GM18867 (cell line): ENCODE measurements around the gene DNAJC13.
"Not testable (repeated sequence)": the region's sequence is repeated elsewhere in the genome, so short reads cannot be mapped to it uniquely, and the experiment has no call there.

ENCODE experiments used
- ATAC-seq: cut with Tn5 transposase; IDR thresholded peaks from one replicate; pipeline ENCODE4 v1.9.1; 2021; ENCODE audit warnings: mild to moderate bottlenecking, moderate library complexity; ENCODE audit not compliant: unreplicated experiment

The DNAJC13 gene

DNA sequence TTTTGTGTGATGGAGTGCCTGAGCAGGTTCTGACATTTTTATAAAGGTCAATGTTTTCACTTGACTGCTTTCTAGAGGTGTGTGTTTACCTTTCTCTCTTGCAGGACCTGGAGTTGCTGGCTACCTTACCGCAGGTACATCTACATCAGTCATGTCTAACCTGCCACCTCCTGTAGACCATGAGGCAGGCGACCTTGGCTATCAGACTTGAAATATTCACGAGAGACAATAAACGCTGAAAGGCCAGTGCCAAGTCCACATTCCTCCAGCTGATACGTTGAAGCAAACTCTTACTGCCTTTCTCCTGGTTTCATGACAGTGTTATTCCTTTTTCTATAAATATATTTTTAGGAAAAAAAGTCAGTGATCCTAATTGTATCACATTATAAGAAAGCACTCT is 120.8 kb downstream of the DNAJC13 start:
- ATAC-seq, result no peak

DNA sequence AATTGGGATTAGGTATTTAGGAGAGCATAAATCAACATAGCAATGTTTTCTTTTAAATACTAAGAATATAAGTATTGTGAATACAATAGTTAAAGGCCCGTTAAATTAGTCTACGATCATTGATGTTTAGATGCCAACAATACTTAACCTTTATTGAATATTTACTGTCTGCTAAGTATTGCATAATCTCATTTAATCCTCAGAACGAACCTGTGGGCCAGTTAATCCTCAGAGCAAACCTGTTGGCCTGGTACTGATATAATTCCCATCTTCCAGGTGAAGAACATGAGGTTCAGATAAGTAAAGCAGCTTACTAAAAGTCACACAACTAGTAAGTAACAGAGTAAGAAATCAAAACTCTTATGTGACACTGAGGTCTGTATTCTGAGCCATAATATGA is 122.4 kb downstream of the DNAJC13 start:
- ATAC-seq, result no peak

DNA sequence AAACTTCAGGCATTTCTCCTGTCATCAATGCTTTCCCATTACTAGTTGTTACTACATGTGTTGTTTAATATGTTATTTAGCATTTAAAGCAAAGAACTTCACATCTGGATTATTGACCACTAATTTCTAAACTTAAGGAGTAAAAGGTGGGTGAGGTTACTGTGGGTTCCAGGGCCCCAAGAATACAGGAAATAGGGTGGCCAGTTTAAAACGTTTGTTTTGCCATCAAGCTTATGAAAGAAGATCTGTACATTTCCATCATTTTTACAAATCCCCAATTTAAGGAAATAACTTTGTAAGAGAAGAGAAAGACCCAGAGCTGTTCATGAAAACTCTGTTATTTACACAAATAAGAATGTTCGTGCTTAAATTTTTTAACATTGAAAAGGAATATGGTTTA is 125.3 kb downstream of the DNAJC13 start:
- no peak for ATAC-seq

DNA sequence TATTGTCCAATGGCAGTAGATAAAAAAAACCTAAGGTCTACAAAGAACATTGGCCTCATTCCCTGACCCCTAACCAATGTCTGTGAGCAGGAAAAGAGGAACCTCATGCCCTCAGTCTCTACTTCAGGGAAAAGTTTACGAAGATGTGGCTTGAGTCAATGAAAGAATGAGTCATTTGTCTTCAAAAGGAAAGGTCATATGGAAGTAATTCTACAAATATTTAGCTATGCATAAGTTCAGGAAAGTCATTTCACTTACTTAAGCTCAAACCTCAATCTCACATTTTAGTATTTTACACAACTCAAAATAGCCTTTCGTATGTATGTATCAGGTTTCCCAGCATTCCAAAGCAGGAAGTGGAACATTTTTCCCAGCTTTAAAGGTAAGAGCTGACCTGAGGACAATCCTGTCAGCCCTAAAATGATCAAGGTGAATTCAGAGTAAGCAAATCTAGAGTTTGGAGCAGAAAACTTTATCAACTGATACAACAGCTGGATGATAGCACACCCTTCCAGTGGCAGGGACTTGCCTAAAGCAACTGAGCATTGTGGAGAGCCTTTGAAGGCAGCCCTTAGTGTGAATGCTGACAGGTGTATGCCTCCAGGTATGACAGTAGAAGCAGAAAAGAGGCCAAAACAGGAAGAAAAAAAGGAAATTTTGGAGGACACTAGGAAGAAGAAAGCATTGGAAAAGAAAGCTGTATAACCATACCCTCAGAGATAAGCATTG is 125.9 kb downstream of the DNAJC13 start:
- ATAC-seq, result no peak

DNA sequence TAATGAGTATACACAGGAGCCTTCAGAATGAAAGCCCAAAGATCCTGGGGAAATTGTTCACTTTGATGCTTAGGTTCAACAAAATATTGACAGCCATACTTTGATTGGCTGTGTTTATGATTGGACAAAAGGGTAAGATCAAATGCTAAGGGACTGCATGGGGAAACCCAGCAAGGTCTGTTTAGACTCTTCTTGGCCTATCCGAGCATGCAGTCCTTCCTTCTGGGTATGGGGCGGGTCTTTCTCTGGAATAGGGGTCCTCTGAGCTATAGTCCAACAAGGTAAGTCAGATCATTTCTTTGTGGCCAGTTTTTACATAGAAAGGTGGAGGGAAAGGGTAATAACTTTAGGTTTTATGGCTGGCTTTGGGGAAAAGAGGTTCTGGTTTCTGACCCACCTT is 126.8 kb downstream of the DNAJC13 start:
- no peak for ATAC-seq

DNA sequence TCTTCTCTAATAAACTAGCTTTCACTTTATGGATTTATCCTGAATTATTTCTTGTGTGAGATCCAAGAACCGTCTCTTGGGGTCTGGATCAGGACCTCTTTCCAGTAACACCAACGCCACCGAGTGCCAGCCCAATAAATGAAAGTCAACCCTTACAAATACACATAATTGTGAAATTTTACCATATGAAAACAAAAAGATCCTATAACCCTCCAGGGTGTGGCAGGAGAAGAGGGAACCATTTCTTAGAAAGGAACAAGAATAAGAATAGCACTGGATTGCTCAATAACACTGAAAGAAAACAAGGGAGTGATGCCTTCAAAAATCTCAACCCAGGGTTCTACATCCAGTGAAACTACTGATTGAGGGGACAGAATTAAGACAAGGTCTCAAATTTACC is 128.2 kb downstream of the DNAJC13 start:
- ATAC-seq, result no peak

DNA sequence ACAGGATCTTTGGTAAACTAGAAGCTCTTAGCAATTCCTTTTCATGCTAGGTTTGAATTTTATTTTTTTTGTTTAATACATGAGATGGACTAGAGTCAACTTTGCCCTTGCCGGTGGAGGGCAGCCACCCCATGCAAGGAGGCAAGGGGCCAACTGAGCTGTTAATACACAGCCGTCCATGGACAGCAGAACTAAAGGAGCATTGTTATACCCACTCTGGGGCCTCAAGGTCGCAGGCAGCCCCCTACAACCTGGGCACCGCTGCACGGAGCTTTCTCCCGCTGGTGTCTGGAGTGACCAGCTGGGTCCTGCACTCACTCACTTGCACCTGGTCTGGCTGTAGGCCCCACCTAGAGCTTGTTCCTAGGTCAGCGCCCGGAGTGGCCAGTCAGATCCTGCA is 131.9 kb downstream of the DNAJC13 start:
- ATAC-seq, result no peak

DNA sequence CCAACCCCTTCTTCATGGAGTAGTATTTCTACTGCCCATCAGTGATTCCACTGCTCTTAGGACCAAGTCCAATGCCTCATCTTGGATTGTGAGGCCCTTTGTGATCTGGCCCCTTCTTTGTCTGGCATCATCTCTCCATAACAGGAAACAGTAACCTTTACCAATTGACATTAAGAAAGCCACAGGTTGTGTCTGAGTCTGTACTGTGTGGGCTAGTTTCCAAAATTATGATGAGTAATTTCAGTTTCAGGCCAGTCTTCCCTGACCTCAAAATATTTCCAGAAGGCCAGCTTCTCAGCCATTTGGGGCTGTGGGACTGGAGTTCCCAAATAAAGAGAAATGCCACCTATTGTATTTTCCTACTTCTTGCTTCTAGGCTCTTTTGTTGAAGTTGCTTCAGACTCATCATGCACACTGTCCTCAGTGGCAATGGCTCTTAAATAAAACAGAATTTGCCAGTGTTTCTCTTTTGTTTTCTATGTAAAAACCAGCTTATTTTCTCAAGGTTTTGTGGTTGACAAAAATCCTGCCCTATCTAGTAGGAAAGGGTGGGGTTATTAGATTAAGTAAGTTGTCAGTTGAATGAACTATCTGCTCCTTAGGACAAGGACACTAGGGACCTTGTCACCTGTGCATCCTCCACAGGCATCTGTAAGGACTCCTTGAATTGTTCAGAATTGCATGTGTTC is 132.7 kb downstream of the DNAJC13 start:
- peak; percentile 87 for ATAC-seq

DNA sequence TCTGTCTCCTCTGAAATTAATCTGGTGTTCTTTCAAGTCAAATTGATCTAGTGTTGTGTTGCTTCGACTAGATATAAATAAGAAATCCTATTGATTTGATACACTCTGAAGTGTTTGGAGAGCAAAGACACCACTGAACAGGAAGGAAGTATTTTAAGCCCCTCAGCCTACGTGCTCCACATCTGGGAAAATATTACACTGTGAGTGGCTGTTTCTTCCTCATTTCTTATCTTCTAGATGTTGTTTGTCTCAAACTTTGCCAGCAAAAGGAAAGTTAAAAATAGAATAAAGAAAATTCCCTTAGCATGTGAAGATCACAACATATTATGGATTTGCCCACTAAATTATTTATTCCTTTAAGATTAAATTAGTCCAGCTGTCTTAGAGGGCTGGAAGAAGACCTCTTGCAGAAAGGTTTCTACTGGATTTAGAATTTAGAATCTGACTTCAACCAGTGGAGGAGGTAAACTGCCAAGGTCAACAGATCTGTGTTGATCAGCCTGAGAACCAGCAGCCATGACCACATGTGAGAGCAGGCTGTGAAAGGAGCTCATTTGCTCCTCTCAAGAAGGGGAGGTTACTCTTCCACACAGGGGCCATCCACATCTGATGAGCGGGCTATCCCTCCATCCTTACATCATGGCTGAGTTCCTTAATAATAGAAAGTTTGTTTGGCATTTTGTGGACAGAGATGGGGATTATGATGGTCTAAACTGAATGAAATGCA is 133.4 kb downstream of the DNAJC13 start:
- ATAC-seq, result no peak

DNA sequence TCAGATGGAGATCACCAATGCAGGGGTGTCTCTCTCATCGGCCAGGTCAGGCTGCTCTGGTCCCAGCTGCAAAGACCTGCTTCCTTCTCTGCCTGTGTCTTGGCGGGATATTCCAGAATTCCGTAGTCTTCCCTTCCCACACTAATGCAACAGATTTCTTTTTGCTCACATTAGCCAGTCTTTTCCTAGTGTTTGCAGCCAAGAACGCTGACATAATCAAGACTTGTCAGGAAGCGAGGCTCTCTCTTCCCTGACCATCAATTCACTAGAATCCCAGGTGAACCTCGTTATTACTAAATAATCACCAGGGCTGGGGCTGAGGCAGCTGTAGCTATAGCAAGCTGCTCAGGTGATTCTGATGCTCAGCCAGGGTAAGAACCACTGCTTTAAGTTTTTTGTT is 136.5 kb downstream of the DNAJC13 start:
- no peak for ATAC-seq

DNA sequence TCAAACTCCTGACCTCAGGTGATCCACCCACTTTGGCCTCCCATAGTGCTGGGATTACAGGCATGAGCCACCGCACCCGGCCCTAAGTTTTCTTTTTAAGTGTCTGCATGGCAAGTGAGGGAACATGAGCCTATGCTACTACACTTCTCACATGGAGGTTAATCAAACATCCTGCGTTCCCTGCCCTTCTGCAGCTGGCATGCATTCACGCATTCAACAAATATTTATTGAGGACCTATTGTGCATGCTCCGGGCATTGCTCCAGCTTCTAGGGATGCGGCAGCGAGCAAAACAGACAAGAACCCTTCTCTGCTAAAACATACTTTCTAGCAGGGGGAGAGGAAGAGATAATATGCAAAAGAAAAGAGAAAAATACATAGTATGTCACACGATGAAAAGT is 137.1 kb downstream of the DNAJC13 start:
- no peak for ATAC-seq

DNA sequence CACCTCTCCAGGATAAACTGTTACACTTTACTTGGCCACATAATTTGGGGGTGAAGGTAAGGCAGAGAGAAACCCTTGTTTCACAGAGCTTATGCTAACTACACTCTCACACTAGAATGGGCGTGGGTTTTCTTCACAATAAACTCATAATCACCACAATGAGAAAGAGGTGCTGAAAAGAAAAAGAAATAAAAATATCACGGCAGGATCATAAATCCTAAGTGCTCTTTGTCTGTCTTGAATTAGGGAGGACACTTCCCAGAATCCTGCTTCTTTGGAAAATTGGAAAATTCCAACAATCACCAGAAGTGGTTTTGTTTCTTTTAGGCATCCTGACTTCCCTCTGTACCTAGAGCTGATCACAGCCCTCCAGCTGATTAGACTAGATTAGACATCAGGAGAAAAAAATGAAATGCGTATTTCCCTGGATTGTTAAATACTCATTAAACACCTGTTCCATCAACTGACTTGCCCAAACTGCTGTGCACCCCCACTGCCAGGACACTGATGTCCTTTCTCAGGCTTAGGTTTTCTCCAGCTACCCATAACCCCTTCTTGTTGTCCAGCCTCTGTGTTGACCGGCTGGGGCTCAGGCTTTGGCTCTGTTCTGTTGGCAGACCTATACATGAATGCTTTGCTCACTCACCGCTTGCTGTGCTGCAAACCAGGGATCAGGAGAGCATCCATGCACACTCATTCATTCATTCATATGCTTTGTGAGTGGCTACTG is 138.2 kb downstream of the DNAJC13 start:
- ATAC-seq, result no peak

DNA sequence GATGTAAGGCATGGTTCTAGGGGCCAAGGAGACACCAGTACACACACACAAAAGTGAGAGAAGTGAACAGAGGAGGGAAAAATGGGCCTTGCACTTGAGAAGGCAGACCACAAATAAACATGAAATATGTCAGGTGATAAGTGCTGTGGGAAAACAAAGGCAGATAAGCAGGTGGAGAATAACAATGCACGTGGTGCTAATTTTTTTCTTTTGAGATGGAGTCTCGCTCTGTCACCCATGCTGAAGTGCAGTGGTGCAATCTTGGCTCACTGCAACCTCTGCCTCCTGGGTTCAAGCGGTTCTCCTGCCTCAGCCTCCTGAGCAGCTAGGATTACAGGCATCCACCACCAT is 138.7 kb downstream of the DNAJC13 start:
- ATAC-seq, result not testable (repeated sequence)

DNA sequence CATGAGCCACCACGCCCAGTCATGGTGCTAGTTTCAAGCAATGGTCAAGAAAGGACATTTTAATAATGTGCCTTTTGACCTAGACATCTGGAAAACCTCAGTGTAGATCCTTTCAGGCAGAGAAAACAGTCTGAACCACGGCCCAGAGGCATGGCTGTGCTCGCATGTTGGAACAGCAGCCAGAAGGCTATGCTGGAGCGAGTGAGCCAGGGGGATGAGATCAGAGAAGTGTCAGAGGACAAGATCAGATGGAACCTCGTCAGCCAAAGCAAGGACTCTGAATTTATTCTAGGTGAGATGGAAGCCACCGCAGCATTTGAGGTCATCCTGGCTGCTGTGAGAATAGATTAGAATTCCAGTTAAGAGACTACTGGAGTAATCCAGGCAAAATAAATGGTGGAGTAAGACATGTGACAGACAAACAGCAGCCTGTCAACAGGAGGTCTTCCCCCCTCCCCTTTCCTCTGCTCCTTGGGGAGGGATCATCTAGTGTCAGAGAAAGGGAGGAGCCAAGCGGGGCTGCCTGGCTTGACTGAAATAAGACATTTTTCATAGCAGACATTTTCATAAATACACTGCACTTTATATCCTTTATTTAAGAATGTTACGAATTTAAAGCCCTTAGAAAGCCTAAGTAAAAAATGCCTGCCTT is 139.3 kb downstream of the DNAJC13 start:
- no peak for ATAC-seq

DNA sequence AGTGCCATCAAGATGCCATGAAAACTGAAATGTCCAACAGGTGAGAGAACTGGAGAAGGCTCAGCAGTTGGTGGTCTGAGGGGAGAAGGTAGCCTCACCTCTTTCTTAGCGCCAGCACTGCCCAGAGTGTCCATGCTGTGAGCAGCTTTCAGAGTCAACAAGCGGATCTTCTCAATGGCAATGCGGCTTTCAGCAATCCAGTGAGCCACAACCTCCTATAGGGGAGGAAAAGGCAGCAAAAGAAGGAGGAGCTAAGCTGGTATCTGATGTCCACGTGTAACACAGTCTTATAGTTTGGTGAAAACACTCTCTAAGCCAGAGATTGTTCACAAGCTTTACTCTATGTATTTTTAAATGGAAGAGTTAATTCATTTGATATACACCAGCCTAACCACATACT is 143.7 kb downstream of the DNAJC13 start:
- ATAC-seq, result no peak

DNA sequence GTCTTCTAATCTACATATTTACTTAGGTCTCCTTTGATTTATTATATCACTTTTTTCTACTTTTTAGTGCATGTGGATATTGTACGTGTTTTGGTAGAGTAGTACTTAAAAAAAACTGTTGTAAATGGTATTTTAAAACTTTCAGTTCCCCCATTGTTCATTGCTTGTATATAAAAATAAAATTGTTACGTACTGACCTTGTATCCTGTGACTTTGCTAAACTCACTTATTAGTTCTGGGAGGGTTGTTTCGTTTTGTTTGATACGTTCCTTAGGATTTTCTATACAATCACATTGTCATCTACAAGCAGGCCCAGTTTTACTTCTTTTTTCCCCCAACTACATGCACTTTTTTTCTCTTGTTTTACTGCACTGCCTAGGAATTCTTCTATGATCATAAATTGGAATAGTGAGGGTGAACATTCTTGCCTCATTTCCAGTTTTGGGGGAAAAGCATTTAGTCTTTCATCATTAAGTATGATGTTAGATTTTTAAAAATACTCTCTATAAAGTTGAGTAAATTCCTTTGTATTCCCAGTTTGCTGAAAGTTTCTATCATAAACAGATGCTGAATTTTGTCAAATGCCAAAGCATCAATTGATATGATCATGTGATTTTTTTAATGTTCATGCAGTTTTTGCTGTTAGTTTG is 146.2 kb downstream of the DNAJC13 start:
- no peak for ATAC-seq

DNA sequence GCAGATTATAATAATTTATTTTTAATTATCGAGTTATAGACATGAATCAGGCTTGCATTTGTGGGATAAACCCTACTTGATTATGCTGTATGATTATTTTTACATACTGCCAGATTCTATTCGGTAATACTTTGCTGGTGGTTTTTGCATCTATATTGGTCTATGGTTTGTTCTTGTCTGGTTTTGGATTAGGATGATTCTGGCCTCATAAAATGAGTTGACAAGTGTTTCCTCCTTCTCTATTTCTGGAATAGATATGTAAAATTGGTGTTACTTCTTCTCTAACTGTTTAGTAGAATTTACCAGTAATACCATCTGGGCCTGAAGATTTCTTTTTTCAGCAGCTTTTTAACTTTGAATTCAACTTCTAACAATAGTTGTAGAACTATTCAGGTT is 146.8 kb downstream of the DNAJC13 start:
- ATAC-seq, result no peak

DNA sequence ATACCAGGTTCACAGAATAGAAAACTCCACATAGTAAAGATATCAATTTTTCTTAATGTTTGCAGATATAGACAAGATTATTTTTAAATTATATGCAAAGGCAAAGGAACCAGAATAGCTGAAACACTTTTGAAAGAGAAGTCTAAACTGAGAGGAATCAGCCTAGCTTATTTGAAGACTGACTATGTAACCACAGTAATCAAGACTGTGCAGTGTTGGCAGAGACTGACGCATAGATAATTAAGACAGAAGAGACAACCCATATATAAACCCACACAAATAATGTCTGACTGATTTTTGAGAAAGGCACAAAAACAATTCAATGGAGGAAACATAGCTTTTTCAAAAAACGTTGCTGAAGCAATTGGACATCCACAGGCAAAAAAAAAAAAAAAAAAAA is 151.1 kb downstream of the DNAJC13 start:
- ATAC-seq, result no peak

DNA sequence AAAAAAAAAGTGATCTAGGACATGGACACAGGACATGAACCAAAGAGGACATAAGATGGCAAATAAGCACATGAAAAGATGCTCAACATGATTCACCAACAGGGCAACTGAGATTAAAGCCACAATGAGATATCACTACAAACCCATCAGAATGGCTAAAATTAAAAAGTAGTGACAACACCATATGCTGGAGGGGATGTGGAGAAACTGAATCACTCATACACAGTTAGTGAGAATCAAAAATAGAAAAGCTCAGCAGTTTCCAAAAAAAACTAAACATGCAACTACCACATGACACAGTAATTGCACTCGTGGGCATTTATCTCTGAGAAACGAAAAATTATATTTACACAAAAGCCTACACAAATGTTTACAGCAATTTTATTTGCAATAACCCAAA is 151.9 kb downstream of the DNAJC13 start:
- ATAC-seq, result no peak

DNA sequence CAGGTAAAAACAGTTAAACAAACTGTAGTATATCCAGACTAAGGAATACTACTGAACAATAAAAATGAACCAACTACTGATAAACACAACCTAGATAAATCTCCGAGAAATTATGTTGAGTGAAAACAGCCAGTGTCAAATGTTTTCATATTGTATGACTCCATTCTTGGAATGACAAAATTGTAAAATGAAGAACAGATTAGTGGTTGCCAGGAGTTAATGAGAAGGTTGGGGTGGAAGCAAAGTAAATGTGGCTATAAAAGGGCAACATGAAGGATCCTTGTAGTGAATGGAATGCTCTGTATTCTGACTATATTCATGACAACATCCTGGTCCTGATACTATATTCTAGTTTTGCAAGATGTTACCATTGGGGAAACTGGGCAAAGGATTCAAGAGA is 152.3 kb downstream of the DNAJC13 start:
- ATAC-seq, result no peak

DNA sequence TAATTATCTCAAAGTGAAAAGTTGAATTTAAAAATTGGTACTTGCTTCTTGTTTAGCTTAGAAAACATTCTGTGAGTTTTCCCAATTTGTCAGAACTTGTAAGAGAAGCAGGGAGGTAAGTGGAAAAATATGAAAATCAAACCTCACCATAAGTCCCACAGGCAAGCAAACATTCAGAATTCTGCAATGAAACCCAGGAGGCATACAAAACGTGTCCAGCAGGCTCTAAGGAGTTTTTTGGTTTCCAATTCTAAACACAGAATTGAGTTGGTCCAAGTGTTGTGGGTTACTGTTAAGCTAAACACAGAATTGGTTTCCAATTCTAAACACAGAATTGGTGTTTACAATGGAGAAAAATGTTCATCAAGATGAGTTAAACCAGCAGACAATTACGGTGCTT is 152.7 kb downstream of the DNAJC13 start:
- ATAC-seq, result no peak
